Measurements from ENCODE around the gene SLC6A6. TPM values are rescaled to one million over a fixed set of nuclear protein-coding genes. Genes with fewer than 3 reads are reported as not detected.

The SLC6A6 gene
- total RNA-seq, 4 donors from 2014 or later, result 15.0 to 36.2 (median 23.7) TPM

DNA sequence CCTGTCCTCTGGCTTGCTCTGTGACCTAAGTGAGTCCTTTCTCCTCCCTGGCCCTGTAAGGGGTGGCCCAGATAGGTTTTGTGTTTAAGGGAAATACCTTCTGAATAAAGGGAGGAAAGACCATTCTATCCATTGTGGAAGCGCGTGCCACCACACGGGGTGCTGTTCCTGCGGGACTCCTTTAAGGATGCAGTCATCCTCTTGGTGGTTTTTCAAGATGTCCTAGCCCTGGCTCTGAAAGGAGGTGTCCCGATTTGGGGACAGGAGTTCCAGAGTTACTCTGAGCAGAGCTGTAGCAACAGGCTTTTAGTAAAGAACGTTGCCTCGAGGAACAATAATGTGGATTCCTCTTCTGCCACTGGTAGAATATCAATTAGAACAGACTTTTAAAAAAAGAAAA, 9.6 kb downstream of the SLC6A6 start:
- Histone ChIP-seq H3K9me3 (no peaks in the 10 kb centered on the region), H3K4me3 (no peak overlapping the region), H3K4me1 (peaks cover 0 to 28% (median 27%) of the 10 kb centered on the region in 4 donors), H3K27me3 (no peaks in the 10 kb centered on the region), H3K27ac (replicated peaks in 1 of 4) (no peak overlapping the region), H3K36me3 (peaks cover 0 to 21% (median 12%) of the 10 kb centered on the region in 4 donors)
- intact Hi-C loops (cut with DNase I), result no loop called here
- WGBS, result 93% methylated on average over 7 of the region's 7 CpGs
- TF ChIP-seq, protein P1, sequence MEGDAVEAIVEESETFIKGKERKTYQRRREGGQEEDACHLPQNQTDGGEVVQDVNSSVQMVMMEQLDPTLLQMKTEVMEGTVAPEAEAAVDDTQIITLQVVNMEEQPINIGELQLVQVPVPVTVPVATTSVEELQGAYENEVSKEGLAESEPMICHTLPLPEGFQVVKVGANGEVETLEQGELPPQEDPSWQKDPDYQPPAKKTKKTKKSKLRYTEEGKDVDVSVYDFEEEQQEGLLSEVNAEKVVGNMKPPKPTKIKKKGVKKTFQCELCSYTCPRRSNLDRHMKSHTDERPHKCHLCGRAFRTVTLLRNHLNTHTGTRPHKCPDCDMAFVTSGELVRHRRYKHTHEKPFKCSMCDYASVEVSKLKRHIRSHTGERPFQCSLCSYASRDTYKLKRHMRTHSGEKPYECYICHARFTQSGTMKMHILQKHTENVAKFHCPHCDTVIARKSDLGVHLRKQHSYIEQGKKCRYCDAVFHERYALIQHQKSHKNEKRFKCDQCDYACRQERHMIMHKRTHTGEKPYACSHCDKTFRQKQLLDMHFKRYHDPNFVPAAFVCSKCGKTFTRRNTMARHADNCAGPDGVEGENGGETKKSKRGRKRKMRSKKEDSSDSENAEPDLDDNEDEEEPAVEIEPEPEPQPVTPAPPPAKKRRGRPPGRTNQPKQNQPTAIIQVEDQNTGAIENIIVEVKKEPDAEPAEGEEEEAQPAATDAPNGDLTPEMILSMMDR (IDR thresholded peaks at IDR 0.05), result no peak
- TF ChIP-seq EP300 (IDR thresholded peaks at IDR 0.05), result no peak
- no peak for TF ChIP-seq POLR2A (IDR thresholded peaks at IDR 0.05; ENCODE audit: low read depth)
- TF ChIP-seq POLR2AphosphoS5 (IDR thresholded peaks at IDR 0.05), result no peak
- DNase-seq (ENCODE audit: extremely low spot score), result no peak

DNA sequence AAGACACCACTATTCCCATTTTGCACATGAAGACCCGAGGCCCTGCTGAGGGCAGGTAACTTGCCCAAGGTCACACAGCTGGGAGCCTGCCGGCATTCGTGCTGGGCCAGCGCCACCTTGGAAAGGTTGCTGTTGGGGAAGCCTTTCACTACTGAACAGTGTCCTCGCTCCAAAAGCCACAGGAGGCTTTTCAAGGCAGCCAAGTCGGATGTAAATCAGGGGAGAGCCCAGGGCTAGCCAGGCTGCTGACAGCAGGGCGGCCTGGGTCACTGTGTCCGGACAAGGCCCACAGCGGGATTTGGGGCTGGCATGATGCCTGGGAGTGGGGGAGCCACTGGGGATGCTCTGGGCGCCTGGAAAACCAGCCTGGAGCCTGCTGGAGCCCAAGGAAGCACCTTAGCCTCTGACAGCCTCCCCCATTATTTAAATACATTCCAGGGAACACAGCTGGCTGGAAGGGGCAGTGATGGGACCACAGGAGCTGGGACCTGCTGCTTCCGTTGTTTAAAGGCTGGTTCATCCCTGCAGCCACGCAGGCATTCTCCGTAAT, 10.5 kb downstream of the SLC6A6 start:
- Histone ChIP-seq H3K9me3 (no peaks in the 10 kb centered on the region), H3K27ac (replicated peaks in 1 of 4) (no peak overlapping the region), H3K4me3 (no peak overlapping the region), H3K36me3 (peaks cover 0 to 26% (median 14%) of the 10 kb centered on the region in 4 donors), H3K4me1 (peaks cover 0 to 28% (median 27%) of the 10 kb centered on the region in 4 donors), H3K27me3 (no peaks in the 10 kb centered on the region)
- DNase-seq (ENCODE audit: extremely low spot score), result no peak
- no peak for TF ChIP-seq EP300 (IDR thresholded peaks at IDR 0.05)
- TF ChIP-seq, protein P1 (IDR thresholded peaks at IDR 0.05), result no peak
- no peak for TF ChIP-seq POLR2AphosphoS5 (IDR thresholded peaks at IDR 0.05)
- TF ChIP-seq POLR2A (IDR thresholded peaks at IDR 0.05; ENCODE audit: low read depth), result no peak
- 68% methylated on average over 4 of the region's 13 CpGs for WGBS
- intact Hi-C loops (cut with DNase I), result no loop called here

DNA sequence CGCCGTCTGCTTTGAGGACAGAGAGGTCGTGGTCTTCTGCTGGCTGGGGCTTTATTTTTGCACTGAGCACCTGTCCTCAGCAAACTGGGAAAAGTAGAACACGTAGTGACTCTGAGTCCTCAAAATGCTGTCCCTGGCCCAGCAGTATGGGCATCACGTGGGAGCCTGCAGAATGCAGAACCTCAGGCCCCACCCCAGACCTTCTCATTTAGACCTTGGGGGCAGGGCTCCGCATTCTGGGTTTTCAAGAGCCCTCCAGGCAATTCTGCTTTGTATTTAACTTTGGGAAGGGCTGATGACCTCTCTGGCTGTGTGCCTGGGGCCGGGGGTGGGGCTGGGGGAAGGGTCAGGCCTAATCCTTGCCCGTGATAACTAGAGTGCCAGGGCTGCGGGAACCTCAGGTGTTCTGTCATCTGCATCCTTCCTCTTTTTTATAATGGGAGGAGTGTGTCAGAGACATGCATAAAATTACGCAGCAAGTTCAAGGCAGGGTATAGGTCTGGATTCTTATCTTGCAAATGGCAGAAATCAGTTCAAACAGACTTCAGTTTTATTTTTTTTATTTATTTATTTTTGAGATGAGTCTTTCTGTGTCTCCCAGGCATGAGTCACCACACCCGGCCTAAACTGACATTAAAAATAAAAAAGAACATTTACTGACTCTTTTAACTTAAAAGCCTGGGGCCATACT, 11.1 kb downstream of the SLC6A6 start:
- no peak overlapping the region for H3K4me3 ChIP-seq
- H3K9me3 ChIP-seq, result no peaks in the 10 kb centered on the region
- no peak for DNase-seq (ENCODE audit: extremely low spot score)
- no peak for TF ChIP-seq POLR2AphosphoS5 (IDR thresholded peaks at IDR 0.05)
- no peak for TF ChIP-seq EP300 (IDR thresholded peaks at IDR 0.05)
- TF ChIP-seq, protein P1 (IDR thresholded peaks at IDR 0.05), result no peak
- TF ChIP-seq POLR2A (IDR thresholded peaks at IDR 0.05; ENCODE audit: low read depth), result no peak
- WGBS, result 60% methylated on average over 10 of the region's 11 CpGs
- peaks cover 0 to 30% (median 14%) of the 10 kb centered on the region in 4 donors for H3K36me3 ChIP-seq
- intact Hi-C loops (cut with DNase I), result no loop called here
- H3K27ac ChIP-seq (replicated peaks in 1 of 4), result no peak overlapping the region
- H3K4me1 ChIP-seq, result peaks cover 0 to 28% (median 27%) of the 10 kb centered on the region in 4 donors
- no peaks in the 10 kb centered on the region for H3K27me3 ChIP-seq

DNA sequence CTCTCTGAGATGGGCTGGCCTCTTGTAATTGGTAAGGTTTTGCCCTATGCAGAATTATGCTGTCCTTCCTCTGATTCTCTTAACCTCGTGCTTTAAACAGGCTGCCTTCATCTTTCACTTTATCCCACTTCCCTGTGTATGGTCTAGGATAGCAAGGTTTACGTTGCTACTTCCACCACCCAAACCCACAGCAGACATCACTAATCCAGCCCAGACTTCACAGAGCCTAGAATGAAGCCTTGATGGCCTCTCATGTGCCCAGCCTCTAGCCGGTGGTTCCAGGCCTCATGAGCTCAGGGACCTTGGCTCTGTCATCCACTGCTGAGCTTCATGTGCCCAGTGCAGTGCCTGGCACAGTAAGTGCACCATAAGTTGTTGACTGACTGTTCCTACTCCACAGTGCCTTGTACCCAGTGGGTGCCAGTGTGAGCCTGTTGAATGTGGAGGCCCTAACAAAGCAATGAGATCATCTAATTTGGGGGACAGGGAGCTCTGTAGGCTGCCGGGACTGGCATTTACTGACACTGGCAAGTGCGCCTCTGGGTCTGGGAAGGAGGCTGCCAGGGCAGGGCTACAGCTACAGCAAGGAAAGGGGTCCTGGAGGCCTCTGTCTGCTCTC, 12.5 kb downstream of the SLC6A6 start:
- Histone ChIP-seq H3K27ac (replicated peaks in 1 of 4) (no peak overlapping the region), H3K27me3 (no peaks in the 10 kb centered on the region), H3K9me3 (no peaks in the 10 kb centered on the region), H3K36me3 (peaks cover 0 to 30% (median 14%) of the 10 kb centered on the region in 4 donors), H3K4me1 (peaks cover 0 to 34% (median 31%) of the 10 kb centered on the region in 4 donors), H3K4me3 (no peak overlapping the region)
- DNase-seq (ENCODE audit: extremely low spot score), result no peak
- WGBS, result 88% methylated on average over 4 of the region's 5 CpGs
- intact Hi-C loops (cut with DNase I), result no loop called here
- TF ChIP-seq POLR2AphosphoS5 (IDR thresholded peaks at IDR 0.05), result no peak
- TF ChIP-seq, protein P1 (IDR thresholded peaks at IDR 0.05), result no peak
- no peak for TF ChIP-seq EP300 (IDR thresholded peaks at IDR 0.05)
- TF ChIP-seq POLR2A (IDR thresholded peaks at IDR 0.05; ENCODE audit: low read depth), result no peak
